H9 (cell line): Measurements from ENCODE around the gene HMOX1. TPM values are rescaled to one million over a fixed set of nuclear protein-coding genes. Genes with fewer than 3 reads are reported as not detected.

Source experiments
- DNase-seq: peaks from one replicate; pipeline ENCODE4 v3.0.0-alpha.2; 2017
- H2AFZ ChIP-seq: one replicate; pipeline ENCODE4 v1.6.1; 2013; ENCODE audit warnings: mild to moderate bottlenecking, low read length, control low read depth, moderate library complexity
- H2AK5ac ChIP-seq: 2 replicates; pipeline ENCODE4 v1.6.1; 2013; ENCODE audit warnings: low read length, control low read depth, mixed read lengths; ENCODE audit not compliant: insufficient read length
- H2BK120ac ChIP-seq: one replicate; pipeline ENCODE4 v1.6.1; 2013; ENCODE audit warnings: low read depth, mild to moderate bottlenecking, low read length, control low read depth, inconsistent platforms; ENCODE audit not compliant: poor library complexity, severe bottlenecking
- H2BK12ac ChIP-seq: 2 replicates; pipeline ENCODE4 v1.6.1; 2013; ENCODE audit warnings: low read length, control low read depth, mixed read lengths, low read depth; ENCODE audit not compliant: insufficient read length
- H2BK15ac ChIP-seq: 2 replicates; pipeline ENCODE4 v1.6.1; 2013; ENCODE audit warnings: low read depth, low read length, control low read depth
- H2BK20ac ChIP-seq: one replicate; pipeline ENCODE4 v1.6.1; 2013; ENCODE audit warnings: low read depth, mild to moderate bottlenecking, low read length, control low read depth, inconsistent platforms; ENCODE audit not compliant: poor library complexity, severe bottlenecking
- H2BK5ac ChIP-seq: 2 replicates; pipeline ENCODE4 v1.6.1; 2013; ENCODE audit warnings: low read length, control low read depth, mixed read lengths; ENCODE audit not compliant: insufficient read length
- H3K14ac ChIP-seq: 2 replicates; pipeline ENCODE4 v1.6.1; 2013; ENCODE audit warnings: low read length, control low read depth; ENCODE audit not compliant: insufficient read depth
- H3K18ac ChIP-seq: 2 replicates; pipeline ENCODE4 v1.6.1; 2013; ENCODE audit warnings: low read depth, mild to moderate bottlenecking, mixed read lengths, low read length, control low read depth; ENCODE audit not compliant: insufficient read length
- H3K23ac ChIP-seq: 2 replicates; pipeline ENCODE4 v1.6.1; 2013; ENCODE audit warnings: low read length, control low read depth, mixed read lengths, low read depth; ENCODE audit not compliant: insufficient read length
- H3K23me2 ChIP-seq: 2 replicates; pipeline ENCODE4 v1.6.1; 2013; ENCODE audit warnings: low read depth, mild to moderate bottlenecking, mixed read lengths, low read length, control low read depth; ENCODE audit not compliant: insufficient read length, poor library complexity, severe bottlenecking
- H3K27ac ChIP-seq: 2 replicates; pipeline ENCODE4 v1.5.1; 2013; ENCODE audit warnings: low read length, control low read depth, mixed read lengths, low read depth; ENCODE audit not compliant: insufficient read length
- H3K27me3 ChIP-seq: 2 replicates; pipeline ENCODE4 v1.6.1; 2013; ENCODE audit warnings: low read length, control low read depth, inconsistent platforms; ENCODE audit not compliant: insufficient read depth
- H3K4ac ChIP-seq: 2 replicates; pipeline ENCODE4 v1.6.1; 2013; ENCODE audit warnings: low read depth, mild to moderate bottlenecking, control low read depth, inconsistent platforms, low read length, moderate library complexity
- H3K4me1 ChIP-seq: 2 replicates; pipeline ENCODE4 v1.6.1; 2013; ENCODE audit warnings: low read length, control low read depth, inconsistent platforms; ENCODE audit not compliant: insufficient read depth
- H3K4me2 ChIP-seq: 2 replicates; pipeline ENCODE4 v1.6.1; 2013; ENCODE audit warnings: low read length, control low read depth, mixed read lengths; ENCODE audit not compliant: insufficient read length, insufficient read depth
- H3K56ac ChIP-seq: 2 replicates; pipeline ENCODE4 v1.6.1; 2013; ENCODE audit warnings: low read depth, mild to moderate bottlenecking, mixed read lengths, low read length, control low read depth; ENCODE audit not compliant: insufficient read length
- H3K79me1 ChIP-seq: 2 replicates; pipeline ENCODE4 v1.6.1; 2013; ENCODE audit warnings: low read depth, mild to moderate bottlenecking, moderate library complexity, low read length, control low read depth, inconsistent platforms; ENCODE audit not compliant: insufficient read depth, poor library complexity, severe bottlenecking
- H3K79me2 ChIP-seq: 2 replicates; pipeline ENCODE4 v1.6.1; 2013; ENCODE audit warnings: low read length, control low read depth, inconsistent platforms; ENCODE audit not compliant: insufficient read depth
- H3K9ac ChIP-seq: 2 replicates; pipeline ENCODE4 v1.6.1; 2013; ENCODE audit warnings: low read length, control low read depth, mixed read lengths; ENCODE audit not compliant: insufficient read length; ENCODE audit errors: extremely low read depth
- H3K9me3 ChIP-seq: one replicate; pipeline ENCODE4 v1.6.1; 2013; ENCODE audit warnings: low read depth, low read length, inconsistent platforms; ENCODE audit not compliant: control insufficient read depth
- H3T11ph ChIP-seq: one replicate; pipeline ENCODE4 v1.6.1; 2013; ENCODE audit warnings: mild to moderate bottlenecking, low read length, control low read depth, inconsistent platforms
- H4K20me1 ChIP-seq: one replicate; pipeline ENCODE4 v1.6.1; 2013; ENCODE audit not compliant: control insufficient read depth, insufficient read length, insufficient read depth
- H4K5ac ChIP-seq: 2 replicates; pipeline ENCODE4 v1.6.1; 2013; ENCODE audit warnings: low read depth, mild to moderate bottlenecking, mixed read lengths, low read length, control low read depth; ENCODE audit not compliant: insufficient read length
- H4K8ac ChIP-seq: replicated peaks from 2 replicates; pipeline ENCODE4 v1.6.1; 2013; ENCODE audit warnings: low read length, control low read depth, mixed read lengths, low read depth; ENCODE audit not compliant: insufficient read length
- H4K91ac ChIP-seq: 2 replicates; pipeline ENCODE4 v1.6.1; 2013; ENCODE audit warnings: low read depth, mild to moderate bottlenecking, moderate library complexity, mixed read lengths, low read length, control low read depth; ENCODE audit not compliant: insufficient read length
- H3K27ac Mint-ChIP-seq, 3 experiments: 2 replicates in 2 of 3; 3 replicates in 1 of 3; pipeline ENCODE4 v1.8.0; 2020 to 2021; ENCODE audit warnings: mixed read lengths in 3 of 3, mild to moderate bottlenecking in 1 of 3, moderate library complexity in 1 of 3
- H3K27me3 Mint-ChIP-seq: 2 replicates; pipeline ENCODE4 v1.8.0; 2021; ENCODE audit warnings: low read depth, mild to moderate bottlenecking, moderate library complexity, mixed read lengths
- H3K36me3 Mint-ChIP-seq, 3 experiments: 2 replicates in 2 of 3; 3 replicates in 1 of 3; pipeline ENCODE4 v1.8.0; 2020 to 2021; ENCODE audit warnings: low read depth in 3 of 3, mixed read lengths in 3 of 3; ENCODE audit not compliant: insufficient read depth in 1 of 3
- H3K4me1 Mint-ChIP-seq, 2 experiments: 2 replicates each; pipeline ENCODE4 v1.8.0; 2020; ENCODE audit warnings: mixed read lengths in 2 of 2
- H3K4me3 Mint-ChIP-seq, 2 experiments: 2 replicates in 1 of 2; 3 replicates in 1 of 2; pipeline ENCODE4 v1.8.0; 2020 to 2021; ENCODE audit warnings: mild to moderate bottlenecking in 2 of 2, mixed read lengths in 2 of 2, moderate library complexity in 1 of 2
- H3K9me3 Mint-ChIP-seq, 2 experiments: 2 replicates in 1 of 2; 3 replicates in 1 of 2; pipeline ENCODE4 v1.8.0; 2020; ENCODE audit warnings: mild to moderate bottlenecking in 2 of 2, mixed read lengths in 2 of 2, moderate library complexity in 1 of 2
- CTCF ChIP-seq: fragments of 200-600 bp; sonication (generic); conservative IDR thresholded peaks from 3 replicates; pipeline ENCODE4 v1.8.0; 2021; ENCODE audit warnings: antibody characterized with exemption, mild to moderate bottlenecking
- WGBS: extraction: QIAGEN DNeasy Blood & Tissue Kit; methylation state at CpG from one replicate; pipeline ENCODE4 v1.1.7; 2013; ENCODE audit warnings: missing lambda C conversion rate, low lambda C conversion rate, mixed read lengths; ENCODE audit not compliant: insufficient read length; ENCODE audit errors: extremely low coverage; 5-methylcytosine and 5-hydroxymethylcytosine counted together
- total RNA-seq: library from RNA; stranded (reverse); gene quantifications from 2 replicates; pipeline ENCODE4 v1.2.1, GENCODE V29; 2021

Gene HMOX1
- total RNA-seq, 1 experiment from 2014 or later: 22.7 TPM

- Mint-ChIP-seq H3K27me3 (peaks cover 1% of the 10 kb centered on the region; the same call in 1 of the 2 replicates), H3K9me3 (no peaks in the 10 kb centered on the region; a peak in 1 of 5 replicates)
- no peak overlapping the region for H3K27ac ChIP-seq
These were observed 4.2 kb downstream of the HMOX1 start for GRCh38 chr22:35384975-35385588.

More at GRCh38 chr22:35384975-35385588, 4.2 kb downstream of the HMOX1 start:
- H3K4me1 ChIP-seq: no peaks in the 10 kb centered on the region; the same call in 1 of the 2 replicates
- no CpG with 5 or more reads among the region's 6 CpGs for WGBS
- H2AK5ac ChIP-seq: no peak overlapping the region
- H3K9ac ChIP-seq: no peak overlapping the region
- no peak overlapping the region for H3K4me3 Mint-ChIP-seq
- no peaks in the 10 kb centered on the region for H3K9me3 ChIP-seq
- no peak overlapping the region for H2BK5ac ChIP-seq
- no peaks in the 10 kb centered on the region for H3K27me3 ChIP-seq
- peak overlapping the region in 1 of 3 experiments; percentile 39; a peak in 2 of 7 replicates for H3K27ac Mint-ChIP-seq
- H2BK15ac ChIP-seq: no peak overlapping the region
- H4K20me1 ChIP-seq: no peaks in the 10 kb centered on the region
- no peak for TF ChIP-seq CTCF
- H4K8ac ChIP-seq: no peak overlapping the region
- no peak overlapping the region for H3K14ac ChIP-seq
- no peaks in the 10 kb centered on the region for H3K79me2 ChIP-seq
- peaks cover 3 to 49% (median 4%) of the 10 kb centered on the region in 3 experiments; a peak in 5 of 7 replicates for H3K36me3 Mint-ChIP-seq
- H3K23ac ChIP-seq: no peak overlapping the region
- no peak overlapping the region for H4K91ac ChIP-seq
- H3K18ac ChIP-seq: no peak overlapping the region
- peaks cover 7% of the 10 kb centered on the region for H3K23me2 ChIP-seq
- no peak overlapping the region for H3K4ac ChIP-seq
- no peak overlapping the region for H3K4me2 ChIP-seq
- DNase-seq: no peak
- no peak overlapping the region for H2AFZ ChIP-seq
- no peak overlapping the region for H2BK120ac ChIP-seq
- H3T11ph ChIP-seq: no peak overlapping the region
- H2BK12ac ChIP-seq: no peak overlapping the region
- H3K56ac ChIP-seq: no peak overlapping the region
- no peak overlapping the region for H4K5ac ChIP-seq
- no peak overlapping the region for H2BK20ac ChIP-seq
- H3K79me1 ChIP-seq: no peaks in the 10 kb centered on the region
- H3K4me1 Mint-ChIP-seq: peaks cover 13 to 17% of the 10 kb centered on the region in 2 experiments
